BE2C (cell line): Measurements from ENCODE around the gene RALGPS1.
A peak's percentile ranks its signal among the peaks of the same experiment; 100 is the strongest.

Experiments
- DNase-seq: peaks from one replicate; pipeline ENCODE4 v3.0.0-alpha.2; 2020
- H3K27me3 ChIP-seq: fragments of 250-450 bp; sonication (Bioruptor Pico); 2 replicates; pipeline ENCODE4 v1.5.1; 2020; ENCODE audit warnings: mild to moderate bottlenecking
- H3K36me3 ChIP-seq: fragments of 250-450 bp; sonication (Bioruptor Pico); 2 replicates; pipeline ENCODE4 v1.5.1; 2020; ENCODE audit warnings: mild to moderate bottlenecking
- H3K4me1 ChIP-seq: fragments of 250-450 bp; sonication (Bioruptor Pico); 2 replicates; pipeline ENCODE4 v1.5.1; 2020
- H3K4me3 ChIP-seq: 2 replicates; pipeline ENCODE4 v1.5.1; 2011; ENCODE audit warnings: low read depth, low read length
- H3K9me3 ChIP-seq: fragments of 250-450 bp; sonication (Bioruptor Pico); 2 replicates; pipeline ENCODE4 v1.5.1; 2020
- CTCF ChIP-seq: IDR thresholded peaks from 2 replicates; pipeline ENCODE4 v1.5.1; 2012; ENCODE audit warnings: mild to moderate bottlenecking, low read depth, low read length

RALGPS1 gene

GRCh38 chr9:126894052-126894603 lies 20.5 kb upstream of the RALGPS1 start:
- no peak for DNase-seq
- TF ChIP-seq CTCF, result no peak
- H3K4me3 ChIP-seq, result no peak overlapping the region
- H3K36me3 ChIP-seq, result no peaks in the 10 kb centered on the region
- no peaks in the 10 kb centered on the region for H3K9me3 ChIP-seq
- H3K27me3 ChIP-seq, result no peaks in the 10 kb centered on the region
- no peaks in the 10 kb centered on the region for H3K4me1 ChIP-seq

GRCh38 chr9:126902210-126902609 lies 12.4 kb upstream of the RALGPS1 start:
- no peaks in the 10 kb centered on the region for H3K9me3 ChIP-seq
- no peak for DNase-seq
- H3K4me1 ChIP-seq, result no peaks in the 10 kb centered on the region

GRCh38 chr9:126904586-126904985 lies 10.0 kb upstream of the RALGPS1 start:
- Histone ChIP-seq H3K4me1 (no peaks in the 10 kb centered on the region), H3K36me3 (no peaks in the 10 kb centered on the region), H3K27me3 (no peaks in the 10 kb centered on the region), H3K4me3 (no peak overlapping the region), H3K9me3 (no peaks in the 10 kb centered on the region)
- TF ChIP-seq CTCF, result no peak
- DNase-seq, result no peak

More at GRCh38 chr9:126902210-126902609, 12.4 kb upstream of the RALGPS1 start:
- Histone ChIP-seq H3K27me3 (no peaks in the 10 kb centered on the region), H3K36me3 (no peaks in the 10 kb centered on the region), H3K4me3 (no peak overlapping the region)
- no peak for TF ChIP-seq CTCF

- Histone ChIP-seq H3K27me3 (no peaks in the 10 kb centered on the region), H3K9me3 (no peaks in the 10 kb centered on the region), H3K4me1 (no peaks in the 10 kb centered on the region), H3K36me3 (no peaks in the 10 kb centered on the region), H3K4me3 (no peak overlapping the region)
- DNase-seq, result no peak
- TF ChIP-seq CTCF, result no peak
These were observed 8.5 kb upstream of the RALGPS1 start for GRCh38 chr9:126906091-126906490.

- Histone ChIP-seq H3K4me3 (no peak overlapping the region), H3K27me3 (no peaks in the 10 kb centered on the region), H3K9me3 (no peaks in the 10 kb centered on the region), H3K36me3 (no peaks in the 10 kb centered on the region), H3K4me1 (no peaks in the 10 kb centered on the region)
- no peak for TF ChIP-seq CTCF
- no peak for DNase-seq
These were observed 7.5 kb upstream of the RALGPS1 start for GRCh38 chr9:126907058-126907457.

GRCh38 chr9:126915281-126915816 lies 767 bp downstream of the RALGPS1 start:
- Histone ChIP-seq H3K36me3 (no peaks in the 10 kb centered on the region), H3K4me3 (0 out of 2 replicates have a peak overlapping the region, but pooled peaks have one; percentile 8), H3K27me3 (peaks cover 3% of the 10 kb centered on the region; the same call in 1 of the 2 replicates), H3K9me3 (no peaks in the 10 kb centered on the region), H3K4me1 (no peaks in the 10 kb centered on the region; the same call in 1 of the 2 replicates)
- DNase-seq, result no peak
- no peak for TF ChIP-seq CTCF
